HEK293T (cell line): Measurements from ENCODE around the gene MGAM2.

ENCODE experiments used
- ELF4 ChIP-seq: fragments of 450-650 bp; IDR thresholded peaks from 2 replicates; pipeline ENCODE4 v1.6.1; 2017; ENCODE audit warnings: antibody characterized with exemption
- FOXM1 ChIP-seq: fragments of 450-650 bp; IDR thresholded peaks from 2 replicates; pipeline ENCODE4 v1.6.1; 2017; ENCODE audit warnings: mild to moderate bottlenecking, borderline replicate concordance
- HDGF ChIP-seq: fragments of 450-650 bp; IDR thresholded peaks from 2 replicates; pipeline ENCODE4 v1.6.1; 2017; ENCODE audit warnings: antibody characterized with exemption, borderline replicate concordance
- L3MBTL2 ChIP-seq: fragments of 450-650 bp; conservative IDR thresholded peaks from 2 replicates; pipeline ENCODE4 v1.6.1; 2016; ENCODE audit warnings: mild to moderate bottlenecking
- TARDBP ChIP-seq: fragments of 450-650 bp; IDR thresholded peaks from 2 replicates; pipeline ENCODE4 v1.6.1; 2016

GRCh38 chr7:142100634-142101033 lies 10.9 kb upstream of the MGAM2 start:
- no peak for TF ChIP-seq ELF4
- TF ChIP-seq FOXM1, result no peak
- TF ChIP-seq TARDBP, result no peak
- TF ChIP-seq L3MBTL2, result no peak
- TF ChIP-seq HDGF, result no peak
